Activated naive CD4-positive, alpha-beta T cell treated with anti-CD3 and anti-CD28 coated beads, Interleukin-2, amount 10 ng/mL, durations not matched to agents 7 days and 5 days (primary cell): ENCODE measurements around the gene FGD4.

ENCODE experiments used
- CTCF ChIA-PET: fragments of 350-600 bp; sonication (Branson Sonifier 250); formaldehyde crosslinking; loops from one replicate; lab custom pipeline; 2021; ENCODE audit warnings: antibody characterized with exemption; lab: Charles Lee
- DNase-seq: peaks from one replicate; pipeline ENCODE4 v3.0.0-alpha.2; 2020
- H3K27ac Mint-ChIP-seq: one replicate; pipeline ENCODE4 v1.8.0; 2021; ENCODE audit warnings: mild to moderate bottlenecking, moderate library complexity, mixed read lengths
- H3K27me3 Mint-ChIP-seq: one replicate; pipeline ENCODE4 v1.8.0; 2021; ENCODE audit warnings: mild to moderate bottlenecking, mixed read lengths
- H3K36me3 Mint-ChIP-seq: one replicate; pipeline ENCODE4 v1.8.0; 2021; ENCODE audit warnings: mixed read lengths
- H3K4me1 Mint-ChIP-seq: one replicate; pipeline ENCODE4 v1.8.0; 2021; ENCODE audit warnings: mixed read lengths
- H3K4me3 Mint-ChIP-seq: one replicate; pipeline ENCODE4 v1.8.0; 2021; ENCODE audit warnings: mild to moderate bottlenecking, moderate library complexity, mixed read lengths
- H3K9me3 Mint-ChIP-seq: one replicate; pipeline ENCODE4 v1.8.0; 2021; ENCODE audit warnings: mixed read lengths

FGD4 gene

DNA sequence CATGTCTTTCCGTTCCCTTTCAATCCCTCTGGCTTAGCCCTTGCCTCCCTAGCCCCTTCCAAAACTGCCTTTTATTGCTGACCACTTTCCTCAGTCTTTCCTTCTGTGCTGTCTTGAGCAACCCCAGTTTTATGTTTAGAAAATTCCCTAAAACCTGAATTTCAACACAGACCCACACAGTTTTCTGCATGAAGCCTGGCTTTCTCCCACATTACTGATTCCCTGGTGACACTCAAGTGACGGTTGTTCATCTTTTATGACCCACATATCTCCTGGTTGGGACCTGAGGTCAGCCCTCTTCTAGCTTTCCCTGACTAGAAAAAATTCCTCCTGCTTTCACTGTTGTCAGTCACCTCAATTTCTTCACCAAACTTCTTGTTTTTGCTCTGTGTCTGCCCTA, 21.0 kb downstream of the FGD4 start:
- Mint-ChIP-seq H3K36me3 (no peaks in the 10 kb centered on the region), H3K9me3 (no peaks in the 10 kb centered on the region), H3K27me3 (no peaks in the 10 kb centered on the region), H3K4me1 (no peaks in the 10 kb centered on the region), H3K4me3 (no peak overlapping the region), H3K27ac (no peak overlapping the region)
- CTCF ChIA-PET = interaction anchor here (1.0 kb wide), 2 partner anchors 13 to 20 kb away, joined by 3 read pairs; no protein-coding TSS in a partner anchor
- no peak for DNase-seq

DNA sequence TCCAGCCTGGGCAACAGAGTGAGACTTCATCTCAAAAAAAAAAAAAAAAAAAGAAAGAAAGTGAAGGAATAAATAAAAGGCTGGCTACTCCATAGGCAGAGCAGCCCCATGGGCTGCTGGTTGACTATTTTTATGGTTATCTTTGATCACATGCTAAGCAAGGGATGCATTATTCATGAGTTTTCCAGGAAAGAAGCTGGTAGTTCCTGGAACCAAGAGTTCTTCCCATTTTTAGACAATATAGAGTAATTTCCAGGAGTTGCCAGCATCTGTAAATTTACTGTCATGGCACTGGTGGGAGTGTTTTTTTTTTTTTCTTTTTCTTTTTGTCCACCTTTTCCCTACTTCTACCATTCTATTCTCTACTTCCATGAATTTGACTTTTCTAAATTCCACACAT, 24.2 kb downstream of the FGD4 start:
- Mint-ChIP-seq H3K4me3 (no peak overlapping the region), H3K27me3 (no peaks in the 10 kb centered on the region), H3K9me3 (peaks cover 12% of the 10 kb centered on the region), H3K4me1 (no peaks in the 10 kb centered on the region), H3K36me3 (peaks cover 2% of the 10 kb centered on the region), H3K27ac (no peak overlapping the region)
- no peak for DNase-seq
- CTCF ChIA-PET = interaction anchor here (0.7 kb wide), 1 partner anchor 1627 kb away, joined by 3 read pairs; no protein-coding TSS in a partner anchor

- no peak for DNase-seq
- CTCF ChIA-PET = no interaction called here
- Mint-ChIP-seq H3K27ac (no peak overlapping the region), H3K4me3 (no peak overlapping the region), H3K27me3 (peaks cover 13% of the 10 kb centered on the region), H3K36me3 (peaks cover 2% of the 10 kb centered on the region), H3K9me3 (peaks cover 14% of the 10 kb centered on the region), H3K4me1 (no peaks in the 10 kb centered on the region)
These were observed 31.7 kb downstream of the FGD4 start for GRCh38 chr12:32431025-32431424.

GRCh38 chr12:32435921-32436705, 36.8 kb downstream of the FGD4 start:
- CTCF ChIA-PET = no interaction called here
- H3K27ac Mint-ChIP-seq = no peak overlapping the region
- no peaks in the 10 kb centered on the region for H3K4me1 Mint-ChIP-seq
- no peaks in the 10 kb centered on the region for H3K9me3 Mint-ChIP-seq
- DNase-seq = no peak
- H3K36me3 Mint-ChIP-seq = no peaks in the 10 kb centered on the region
- peaks cover 6% of the 10 kb centered on the region for H3K27me3 Mint-ChIP-seq
- H3K4me3 Mint-ChIP-seq = no peak overlapping the region

DNA sequence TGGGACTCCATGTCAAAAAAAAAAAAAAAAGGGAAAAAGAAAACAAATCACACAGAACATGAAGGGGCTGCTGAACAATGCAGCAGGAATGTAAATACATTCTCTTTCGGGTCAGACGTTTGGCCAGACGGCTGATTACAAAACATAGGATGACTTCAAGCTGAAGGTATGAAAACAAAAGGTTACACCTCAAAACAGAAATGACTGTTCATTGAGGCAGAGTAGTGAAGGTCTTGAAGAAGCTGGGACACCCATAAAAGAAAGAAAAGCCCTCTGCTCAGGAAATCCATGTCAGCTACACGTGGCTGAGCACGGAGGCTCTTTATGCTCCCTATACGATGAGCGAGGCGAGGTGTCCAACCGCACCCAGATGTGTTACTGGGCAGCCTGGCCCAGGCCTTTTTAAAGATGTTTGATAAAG, 37.7 kb downstream of the FGD4 start:
- Mint-ChIP-seq H3K36me3 (no peaks in the 10 kb centered on the region), H3K27me3 (peaks cover 6% of the 10 kb centered on the region), H3K27ac (no peak overlapping the region), H3K9me3 (no peaks in the 10 kb centered on the region), H3K4me3 (no peak overlapping the region), H3K4me1 (no peaks in the 10 kb centered on the region)
- CTCF ChIA-PET = no interaction called here
- DNase-seq = no peak

- H3K4me3 Mint-ChIP-seq = no peak overlapping the region
These were observed 40.9 kb downstream of the FGD4 start for GRCh38 chr12:32440120-32440865.

GRCh38 chr12:32443491-32443890, 44.1 kb downstream of the FGD4 start:
- Mint-ChIP-seq H3K9me3 (no peaks in the 10 kb centered on the region), H3K36me3 (no peaks in the 10 kb centered on the region), H3K4me1 (no peaks in the 10 kb centered on the region), H3K27me3 (no peaks in the 10 kb centered on the region), H3K4me3 (no peak overlapping the region), H3K27ac (no peak overlapping the region)
- CTCF ChIA-PET = no interaction called here
- no peak for DNase-seq

More at GRCh38 chr12:32440120-32440865, 40.9 kb downstream of the FGD4 start:
- Mint-ChIP-seq H3K9me3 (no peaks in the 10 kb centered on the region), H3K4me1 (no peaks in the 10 kb centered on the region), H3K27me3 (no peaks in the 10 kb centered on the region), H3K27ac (no peak overlapping the region), H3K36me3 (no peaks in the 10 kb centered on the region)
- CTCF ChIA-PET = no interaction called here
- no peak for DNase-seq

DNA sequence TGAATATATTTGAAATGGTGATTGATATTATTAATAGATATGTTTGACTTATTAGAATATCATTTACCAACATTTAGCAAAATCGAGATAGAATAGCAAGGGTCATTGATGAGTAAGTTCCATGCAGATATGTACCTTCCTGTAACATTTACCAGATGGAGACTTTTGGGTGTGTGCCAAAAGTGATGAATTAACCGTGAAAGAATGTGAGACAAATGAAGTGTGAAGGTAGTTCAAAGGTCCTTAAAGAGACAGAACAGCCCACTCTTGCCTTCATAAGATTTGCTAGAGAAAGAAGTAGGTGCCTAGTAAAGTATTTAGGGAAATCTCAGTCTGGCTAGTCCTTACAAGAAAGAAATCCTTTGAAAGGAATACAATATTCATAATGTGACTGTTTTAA, 45.5 kb downstream of the FGD4 start:
- H3K9me3 Mint-ChIP-seq = no peaks in the 10 kb centered on the region
- H3K4me1 Mint-ChIP-seq = no peaks in the 10 kb centered on the region
- H3K4me3 Mint-ChIP-seq = no peak overlapping the region
- CTCF ChIA-PET = no interaction called here
- H3K36me3 Mint-ChIP-seq = no peaks in the 10 kb centered on the region
- DNase-seq = no peak
- H3K27me3 Mint-ChIP-seq = no peaks in the 10 kb centered on the region
- H3K27ac Mint-ChIP-seq = no peak overlapping the region

- Mint-ChIP-seq H3K36me3 (no peaks in the 10 kb centered on the region), H3K4me1 (no peaks in the 10 kb centered on the region), H3K4me3 (no peak overlapping the region), H3K27ac (no peak overlapping the region), H3K27me3 (no peaks in the 10 kb centered on the region), H3K9me3 (no peaks in the 10 kb centered on the region)
- DNase-seq = no peak
- CTCF ChIA-PET = no interaction called here
These were observed 46.0 kb downstream of the FGD4 start for GRCh38 chr12:32445356-32445755.

DNA sequence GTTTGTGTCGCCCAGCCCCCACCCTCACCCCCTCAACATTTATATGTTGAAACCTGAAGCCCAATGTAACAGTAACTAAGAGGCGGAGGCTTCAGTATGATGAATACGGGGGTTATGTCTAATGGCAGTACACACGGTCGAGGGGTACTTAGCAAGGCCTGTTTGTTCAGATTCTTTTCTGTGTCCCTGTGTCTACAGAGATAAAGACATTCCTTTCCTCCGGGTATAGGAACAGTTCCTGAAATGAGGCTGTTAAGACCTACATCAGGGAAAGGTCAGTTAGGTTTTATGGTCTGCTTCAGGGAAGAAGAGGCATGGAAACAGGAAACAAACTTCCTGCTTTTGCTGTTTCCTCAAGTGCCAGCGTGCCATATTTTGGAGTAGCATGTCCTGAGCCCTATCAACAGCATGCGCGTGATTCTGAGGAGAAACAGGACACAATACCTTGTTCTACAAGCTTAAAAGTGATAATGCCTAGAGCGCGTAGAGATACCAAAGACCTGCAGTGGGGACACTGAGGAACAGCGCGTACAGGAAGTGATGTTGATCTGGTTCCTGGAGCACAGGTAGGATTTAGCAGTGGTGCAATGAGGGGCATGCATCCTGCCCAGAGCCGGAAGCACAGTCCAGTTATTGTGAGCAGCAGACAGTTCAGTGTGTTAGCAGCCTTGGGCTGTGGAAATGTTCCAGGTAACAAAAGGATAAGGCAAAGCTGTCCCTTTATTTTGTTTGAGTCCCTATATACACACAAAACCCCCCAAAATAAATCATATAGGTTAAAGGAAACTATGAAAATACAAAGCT, 47.2 kb downstream of the FGD4 start:
- no peak overlapping the region for H3K4me3 Mint-ChIP-seq
- H3K36me3 Mint-ChIP-seq = no peaks in the 10 kb centered on the region
- no peaks in the 10 kb centered on the region for H3K4me1 Mint-ChIP-seq
- CTCF ChIA-PET = interaction anchor here (1.1 kb wide), 1 partner anchor 10 kb away, joined by 5 read pairs; no protein-coding TSS in a partner anchor
- H3K9me3 Mint-ChIP-seq = no peaks in the 10 kb centered on the region
- H3K27me3 Mint-ChIP-seq = no peaks in the 10 kb centered on the region
- H3K27ac Mint-ChIP-seq = no peak overlapping the region
- no peak for DNase-seq

DNA sequence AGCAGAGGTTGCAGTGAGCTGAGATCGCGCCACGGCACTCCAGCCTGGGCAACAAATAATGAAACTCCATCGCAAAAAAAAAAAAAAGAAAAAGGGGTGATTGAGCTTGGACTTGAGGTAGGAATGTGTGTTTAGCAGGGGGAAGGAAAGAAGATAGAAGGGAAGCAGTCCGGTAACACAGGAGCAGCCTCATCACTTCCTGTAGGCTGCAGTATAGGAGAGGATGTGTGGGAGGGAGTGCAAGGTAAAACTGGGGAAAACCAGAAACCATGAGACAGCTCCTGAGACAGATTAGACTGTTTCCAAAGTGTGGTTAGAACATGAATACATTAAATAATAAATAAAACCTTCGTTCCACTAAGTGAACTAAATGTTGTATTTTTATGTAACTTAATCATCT, 49.2 kb downstream of the FGD4 start:
- H3K27ac Mint-ChIP-seq = peak overlapping the region; percentile 46
- H3K27me3 Mint-ChIP-seq = peaks cover 8% of the 10 kb centered on the region
- CTCF ChIA-PET = interaction anchor here (1.3 to 2.4 kb wide), 2 partner anchors 209 to 224 kb away, joined by 4 to 9 read pairs; no protein-coding TSS in a partner anchor
- no peaks in the 10 kb centered on the region for H3K9me3 Mint-ChIP-seq
- no peaks in the 10 kb centered on the region for H3K4me1 Mint-ChIP-seq
- no peaks in the 10 kb centered on the region for H3K36me3 Mint-ChIP-seq
- DNase-seq = no peak
- H3K4me3 Mint-ChIP-seq = no peak overlapping the region

DNA sequence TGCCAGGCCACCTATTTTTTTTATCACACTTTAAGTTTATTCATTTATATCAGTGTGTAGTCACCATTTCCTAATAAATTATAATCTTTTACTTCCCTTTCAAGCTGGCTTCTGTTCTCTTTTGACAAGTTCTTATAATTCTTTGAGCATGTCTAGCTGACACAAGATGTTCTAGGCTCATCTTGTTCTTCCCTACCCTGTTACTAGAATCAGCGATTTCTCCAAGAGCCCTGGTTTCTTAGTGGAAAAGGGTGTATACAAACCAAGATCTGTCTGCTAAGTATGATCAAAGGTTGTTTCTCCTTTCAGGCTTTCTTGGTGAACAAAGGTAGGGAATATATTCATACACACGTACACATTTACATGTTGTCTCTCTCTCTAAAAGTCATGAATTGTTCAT, 51.0 kb downstream of the FGD4 start:
- H3K36me3 Mint-ChIP-seq = no peaks in the 10 kb centered on the region
- H3K9me3 Mint-ChIP-seq = no peaks in the 10 kb centered on the region
- no peak overlapping the region for H3K4me3 Mint-ChIP-seq
- peaks cover 8% of the 10 kb centered on the region for H3K27me3 Mint-ChIP-seq
- no peak for DNase-seq
- no peaks in the 10 kb centered on the region for H3K4me1 Mint-ChIP-seq
- CTCF ChIA-PET = interaction anchor here (2.4 kb wide), 1 partner anchor 222 kb away, joined by 9 read pairs; no protein-coding TSS in a partner anchor
- no peak overlapping the region for H3K27ac Mint-ChIP-seq

DNA sequence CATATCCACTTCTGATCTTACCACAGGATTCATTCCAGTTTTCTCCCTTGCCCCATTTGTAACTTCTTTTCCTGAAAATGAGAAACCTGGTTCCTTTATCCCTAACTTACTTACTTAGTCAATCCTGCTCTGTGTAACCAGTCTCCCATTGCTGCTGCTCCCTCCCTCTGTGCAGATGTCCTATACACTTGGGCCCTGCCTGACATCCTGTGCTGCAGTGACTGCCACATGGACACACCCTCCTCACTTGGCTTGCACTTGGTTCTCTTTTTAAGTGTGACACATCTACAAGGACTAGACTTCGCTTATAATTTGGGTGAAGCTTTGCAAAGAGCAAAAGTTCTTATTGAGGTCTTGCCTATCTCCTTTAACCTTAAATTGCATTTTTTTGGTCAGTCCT, 51.4 kb downstream of the FGD4 start:
- Mint-ChIP-seq H3K27me3 (peaks cover 8% of the 10 kb centered on the region), H3K27ac (no peak overlapping the region), H3K4me1 (no peaks in the 10 kb centered on the region), H3K4me3 (no peak overlapping the region), H3K9me3 (no peaks in the 10 kb centered on the region), H3K36me3 (no peaks in the 10 kb centered on the region)
- DNase-seq = no peak
- CTCF ChIA-PET = interaction anchor here (1.6 to 7.7 kb wide), 2 partner anchors 11 to 221 kb away, joined by 3 to 84 read pairs; no protein-coding TSS in a partner anchor

- Mint-ChIP-seq H3K27ac (no peak overlapping the region), H3K27me3 (peaks cover 8% of the 10 kb centered on the region), H3K4me3 (no peak overlapping the region), H3K9me3 (no peaks in the 10 kb centered on the region), H3K36me3 (no peaks in the 10 kb centered on the region), H3K4me1 (no peaks in the 10 kb centered on the region)
- CTCF ChIA-PET = interaction anchor here (0.7 to 7.7 kb wide), 3 partner anchors 10 to 219 kb away, joined by 3 to 84 read pairs (median 4); no protein-coding TSS in a partner anchor
- DNase-seq = no peak
These were observed 52.5 kb downstream of the FGD4 start for GRCh38 chr12:32451816-32452215.
